SK-N-SH (cell line): Measurements from ENCODE around the gene CSNK1G3.

ENCODE experiments used
- CHD2 ChIP-seq: fragments of 150-350 bp; IDR thresholded peaks from 2 replicates; pipeline ENCODE4 v1.6.1; 2018; ENCODE audit warnings: low read length; ENCODE audit not compliant: partially characterized antibody
- CTCF ChIP-seq: fragments of 200-600 bp; sonication (generic); IDR thresholded peaks from 2 replicates; pipeline ENCODE4 v1.6.1; 2017; ENCODE audit warnings: antibody characterized with exemption, mild to moderate bottlenecking, moderate library complexity
- FOXM1 ChIP-seq: IDR thresholded peaks from 2 replicates; pipeline ENCODE4 v1.4.0; 2012; ENCODE audit warnings: low read depth, mild to moderate bottlenecking
- IRF3 ChIP-seq: fragments of 150-350 bp; IDR thresholded peaks from 2 replicates; pipeline ENCODE4 v1.6.1; 2016; ENCODE audit warnings: mild to moderate bottlenecking, low read depth, low read length
- MAX ChIP-seq: IDR thresholded peaks from 2 replicates; pipeline ENCODE4 v1.4.0; 2012; ENCODE audit warnings: low read depth
- PBX3 ChIP-seq: IDR thresholded peaks from 2 replicates; pipeline ENCODE4; 2012
- POLR2AphosphoS5 ChIP-seq: IDR thresholded peaks from 2 replicates; pipeline ENCODE4 v1.6.1; 2012; ENCODE audit warnings: low read depth, low read length
- RAD21 ChIP-seq: IDR thresholded peaks from 2 replicates; pipeline ENCODE4 v1.6.1; 2012; ENCODE audit warnings: mild to moderate bottlenecking, low read length
- SMC3 ChIP-seq: IDR thresholded peaks from 2 replicates; pipeline ENCODE4 v1.6.1; 2012; ENCODE audit warnings: low read depth, low read length, improper control_type of control experiment
- ZBTB33 ChIP-seq: IDR thresholded peaks from 2 replicates; pipeline ENCODE4 v1.4.0; 2012; ENCODE audit warnings: low read depth, borderline replicate concordance

GRCh38 chr5:123540534-123540933, 28.6 kb downstream of the CSNK1G3 start:
- no peak for TF ChIP-seq POLR2AphosphoS5
- TF ChIP-seq RAD21 = no peak
- TF ChIP-seq CTCF = no peak
- no peak for TF ChIP-seq CHD2
- no peak for TF ChIP-seq IRF3
- no peak for TF ChIP-seq FOXM1
- TF ChIP-seq MAX = no peak
- no peak for TF ChIP-seq PBX3
- no peak for TF ChIP-seq ZBTB33
- TF ChIP-seq SMC3 = no peak
